Measurements from ENCODE around the gene RC3H2.
A peak's percentile ranks its signal among the peaks of the same experiment; 100 is the strongest.

Gene RC3H2, protein sequence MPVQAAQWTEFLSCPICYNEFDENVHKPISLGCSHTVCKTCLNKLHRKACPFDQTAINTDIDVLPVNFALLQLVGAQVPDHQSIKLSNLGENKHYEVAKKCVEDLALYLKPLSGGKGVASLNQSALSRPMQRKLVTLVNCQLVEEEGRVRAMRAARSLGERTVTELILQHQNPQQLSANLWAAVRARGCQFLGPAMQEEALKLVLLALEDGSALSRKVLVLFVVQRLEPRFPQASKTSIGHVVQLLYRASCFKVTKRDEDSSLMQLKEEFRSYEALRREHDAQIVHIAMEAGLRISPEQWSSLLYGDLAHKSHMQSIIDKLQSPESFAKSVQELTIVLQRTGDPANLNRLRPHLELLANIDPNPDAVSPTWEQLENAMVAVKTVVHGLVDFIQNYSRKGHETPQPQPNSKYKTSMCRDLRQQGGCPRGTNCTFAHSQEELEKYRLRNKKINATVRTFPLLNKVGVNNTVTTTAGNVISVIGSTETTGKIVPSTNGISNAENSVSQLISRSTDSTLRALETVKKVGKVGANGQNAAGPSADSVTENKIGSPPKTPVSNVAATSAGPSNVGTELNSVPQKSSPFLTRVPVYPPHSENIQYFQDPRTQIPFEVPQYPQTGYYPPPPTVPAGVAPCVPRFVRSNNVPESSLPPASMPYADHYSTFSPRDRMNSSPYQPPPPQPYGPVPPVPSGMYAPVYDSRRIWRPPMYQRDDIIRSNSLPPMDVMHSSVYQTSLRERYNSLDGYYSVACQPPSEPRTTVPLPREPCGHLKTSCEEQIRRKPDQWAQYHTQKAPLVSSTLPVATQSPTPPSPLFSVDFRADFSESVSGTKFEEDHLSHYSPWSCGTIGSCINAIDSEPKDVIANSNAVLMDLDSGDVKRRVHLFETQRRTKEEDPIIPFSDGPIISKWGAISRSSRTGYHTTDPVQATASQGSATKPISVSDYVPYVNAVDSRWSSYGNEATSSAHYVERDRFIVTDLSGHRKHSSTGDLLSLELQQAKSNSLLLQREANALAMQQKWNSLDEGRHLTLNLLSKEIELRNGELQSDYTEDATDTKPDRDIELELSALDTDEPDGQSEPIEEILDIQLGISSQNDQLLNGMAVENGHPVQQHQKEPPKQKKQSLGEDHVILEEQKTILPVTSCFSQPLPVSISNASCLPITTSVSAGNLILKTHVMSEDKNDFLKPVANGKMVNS

DNA sequence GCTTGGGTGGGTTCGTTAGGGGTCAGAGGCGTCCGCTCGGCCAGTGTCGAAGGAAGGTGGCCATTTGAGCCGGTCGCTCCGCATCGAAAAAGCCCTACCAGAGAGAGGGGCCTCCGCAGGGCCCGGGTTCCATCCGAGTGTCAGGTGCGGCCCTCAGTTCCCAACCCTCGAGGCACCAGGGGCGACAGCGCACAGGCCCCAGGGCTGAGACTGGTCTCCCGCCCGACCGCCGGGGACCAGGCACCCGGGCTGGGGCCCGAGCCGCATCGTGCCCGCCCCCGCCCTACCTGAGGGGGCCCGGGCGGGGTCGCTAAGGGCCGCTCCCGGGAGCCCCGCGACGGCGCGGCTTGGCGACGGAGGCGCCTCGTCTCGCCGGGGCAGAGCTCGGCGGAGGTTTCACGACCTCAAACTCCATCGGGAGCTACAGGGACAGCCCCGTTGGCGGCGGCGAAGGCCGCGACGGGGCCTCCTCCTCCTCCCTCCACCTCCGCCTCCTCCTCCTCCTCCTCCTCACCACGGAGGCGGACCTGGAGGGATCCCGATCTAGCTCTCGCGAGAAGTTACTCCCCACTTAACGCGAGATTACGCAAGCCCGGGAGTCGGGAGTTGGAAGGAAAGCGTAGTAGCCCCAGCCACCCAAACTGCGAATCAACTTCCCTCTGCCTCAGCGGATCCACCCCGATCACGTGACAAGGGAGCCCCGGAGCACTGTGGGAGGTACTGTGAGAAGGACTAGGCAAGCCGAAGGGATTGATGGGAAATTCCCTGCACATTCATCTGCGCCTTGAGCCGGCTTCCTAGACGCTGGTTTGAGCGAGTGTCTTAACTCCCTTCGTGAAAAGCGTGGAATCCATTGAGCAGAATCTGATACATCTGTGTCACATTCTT, at the start of gene RC3H2:
Gene RC3H2 (minus strand): TSS at position 537 of the 888 bp plus-strand sequence. CDS start 7,850 bp downstream, outside the sequence.
- peak; percentile 99 for DNase-seq

- no peak for DNase-seq
These were observed 49.1 kb upstream of the RC3H2 start for GRCh38 chr9:122954253-122954691.

- DNase-seq = no peak
These were observed 45.9 kb upstream of the RC3H2 start for GRCh38 chr9:122951056-122951455.

DNA sequence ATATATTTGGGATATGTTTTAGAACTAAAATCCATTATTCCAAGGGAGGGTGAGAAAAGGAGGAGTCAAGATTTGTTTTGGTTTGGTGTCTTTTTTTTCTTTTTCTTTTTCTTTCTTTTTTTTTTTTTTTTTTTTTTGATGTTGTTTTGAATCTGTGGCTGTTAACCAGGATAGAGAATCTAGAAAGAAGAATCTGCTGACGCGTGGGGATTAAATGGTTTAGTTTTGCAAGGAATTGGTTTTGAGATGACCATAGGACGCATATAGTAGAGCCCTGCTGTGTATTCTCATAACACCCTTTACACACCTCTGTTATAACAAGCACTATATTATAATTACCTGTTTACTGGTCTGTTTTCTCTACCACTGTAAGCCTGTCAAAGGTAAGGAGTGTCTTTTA, 45.1 kb upstream of the RC3H2 start:
- no peak for DNase-seq

DNA sequence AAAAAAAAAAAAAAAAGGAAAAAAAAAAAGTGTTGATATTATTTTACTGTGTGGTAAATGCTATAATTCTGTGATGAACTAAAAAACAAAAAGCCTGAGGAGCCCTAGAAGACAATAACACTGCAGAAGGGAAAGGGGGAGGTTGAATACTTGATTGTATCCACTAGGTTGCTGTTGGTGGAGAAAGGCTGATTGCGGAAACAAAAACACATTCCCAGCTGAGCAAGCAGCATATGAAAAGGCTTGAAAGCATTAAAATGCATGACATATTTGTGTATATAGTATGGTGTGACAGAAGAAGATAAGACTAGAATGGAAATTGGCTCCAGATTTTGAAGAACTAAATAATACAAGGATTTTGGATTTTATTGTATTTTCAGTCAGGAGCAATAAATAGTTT, 44.5 kb upstream of the RC3H2 start:
- DNase-seq = no peak

- DNase-seq = no peak
These were observed 43.2 kb upstream of the RC3H2 start for GRCh38 chr9:122948313-122948712.

GRCh38 chr9:122946461-122947005, 41.4 kb upstream of the RC3H2 start:
- no peak for DNase-seq

GRCh38 chr9:122944960-122945888, 40.1 kb upstream of the RC3H2 start:
- no peak for DNase-seq

GRCh38 chr9:122941582-122942234, 36.5 kb upstream of the RC3H2 start:
- no peak for DNase-seq

DNA sequence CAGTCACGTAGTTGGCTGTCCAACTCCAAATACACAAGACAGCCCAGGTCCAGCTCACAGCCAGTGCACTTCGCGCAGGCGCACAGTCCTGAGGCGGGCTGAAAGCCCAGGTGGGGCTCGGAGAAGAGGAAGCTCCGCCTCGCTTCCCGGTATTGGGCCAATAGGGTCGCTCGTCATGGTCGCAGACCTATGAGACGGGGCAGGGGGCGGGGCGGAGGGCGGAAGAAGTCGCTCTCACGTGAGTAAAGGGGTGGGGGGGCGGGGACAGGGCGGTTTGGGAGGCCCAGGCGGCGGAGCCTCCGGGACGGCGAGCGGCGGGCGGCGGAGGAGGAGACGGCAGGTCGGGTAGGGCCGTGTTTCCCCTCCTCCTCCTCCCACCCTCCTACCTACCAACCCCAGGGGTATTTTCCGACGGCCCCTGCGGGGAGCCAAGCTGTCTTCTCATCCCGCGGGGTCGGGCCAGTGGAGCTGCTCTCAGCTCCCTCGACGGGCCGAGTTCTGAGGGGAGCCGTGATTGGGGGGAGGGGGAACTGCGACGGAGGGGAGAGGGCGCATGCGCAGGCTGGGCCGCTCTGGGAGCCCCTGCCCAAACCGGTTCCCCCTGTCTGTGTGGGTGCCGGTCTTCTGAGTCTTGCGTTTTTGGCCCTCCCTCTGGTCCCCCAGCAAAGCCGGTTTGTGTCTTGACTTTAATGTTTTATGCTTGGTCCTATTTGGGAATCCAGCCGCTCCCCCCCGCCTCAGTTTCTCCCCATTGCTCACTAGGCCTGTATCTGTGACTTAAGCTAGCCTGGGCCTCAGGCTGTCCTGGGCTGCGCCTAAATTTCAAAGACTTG, 35.8 kb upstream of the RC3H2 start, which contains the start of gene RABGAP1:
Gene RABGAP1 (plus strand): TSS at position 272 of the 833 bp plus-strand sequence. CDS start 16,040 bp downstream, outside the sequence.
- DNase-seq = peak; percentile 98

DNA sequence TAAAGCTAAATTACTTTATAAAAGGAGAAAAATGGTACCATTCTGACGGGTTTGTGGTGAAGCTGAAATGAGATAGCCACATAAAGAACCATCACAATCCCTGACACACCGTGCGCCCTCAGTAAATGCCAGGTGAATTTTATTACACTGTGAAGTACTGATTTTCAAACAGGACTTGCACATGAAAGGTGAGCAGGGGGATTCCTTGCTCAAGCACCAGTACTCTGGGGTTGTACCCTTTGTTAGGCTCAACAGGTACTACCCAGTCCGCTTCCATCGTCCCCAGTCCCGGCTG, 35.2 kb upstream of the RC3H2 start:
- DNase-seq = no peak

- DNase-seq = no peak
These were observed 34.4 kb upstream of the RC3H2 start for GRCh38 chr9:122939601-122940000.

- no peak for DNase-seq
These were observed 31.7 kb upstream of the RC3H2 start for GRCh38 chr9:122936883-122937282.

DNA sequence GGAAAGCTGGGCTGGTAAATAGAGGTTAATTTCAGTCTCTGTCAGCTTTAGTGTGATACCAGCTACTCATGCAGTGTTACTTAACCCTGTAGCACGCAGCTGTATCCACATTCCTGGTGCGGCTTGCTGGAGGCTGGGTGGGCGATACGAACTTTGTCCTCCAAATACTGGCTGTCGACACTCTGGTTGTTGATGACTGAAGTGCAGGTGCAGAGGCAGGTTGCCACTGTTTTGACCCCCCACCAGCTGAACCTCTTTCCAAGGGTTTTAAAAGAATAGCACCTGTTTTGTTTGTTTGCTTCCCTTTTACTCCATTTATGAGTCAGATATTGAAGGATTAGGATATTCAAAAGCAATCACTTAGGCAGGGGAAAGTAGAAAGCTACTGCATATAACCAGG, 31.3 kb upstream of the RC3H2 start:
- no peak for DNase-seq

- peak; percentile 93 for DNase-seq
These were observed 26.3 kb upstream of the RC3H2 start, which contains the start of gene ZBTB26 for GRCh38 chr9:122931226-122932121. Gene ZBTB26, minus strand, starts transcription at chr9:122931512. Its CDS starts 11,578 bp downstream, at chr9:122919934.

- DNase-seq = no peak
These were observed 25.5 kb upstream of the RC3H2 start for GRCh38 chr9:122930541-122931225.

DNA sequence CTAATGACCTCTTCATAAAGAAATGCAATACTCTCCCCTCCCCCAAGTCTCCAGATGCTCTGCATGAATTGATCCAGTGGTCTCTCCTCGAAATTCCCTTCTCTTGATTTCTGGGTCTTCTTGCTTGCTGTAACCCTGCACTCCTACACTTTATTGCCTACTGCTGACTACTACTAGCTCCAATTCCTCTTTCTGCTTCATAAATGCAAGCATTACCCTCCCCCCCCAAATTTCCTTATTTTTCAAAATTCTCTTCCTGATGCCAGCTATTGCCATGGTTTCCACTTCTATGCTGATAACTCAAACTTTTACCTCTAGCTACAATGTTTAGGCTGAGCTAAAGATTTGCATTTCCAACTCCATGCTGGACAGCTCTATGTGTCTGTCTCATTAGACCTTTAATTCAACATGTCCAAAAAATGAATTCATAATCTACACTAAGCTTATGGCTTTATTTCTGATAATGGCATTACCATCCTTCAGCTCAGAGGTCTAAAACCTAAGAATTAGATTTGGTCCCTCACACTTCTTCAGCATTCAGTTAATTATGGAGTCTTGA, 24.7 kb upstream of the RC3H2 start:
- no peak for DNase-seq

Measured in CD4-positive, alpha-beta T cell treated with Interleukin-10 for 1 hour (primary cell).